ENCODE measurements around the gene POLR2F. TPM values are rescaled to one million over a fixed set of nuclear protein-coding genes. Genes with fewer than 3 reads are reported as not detected.

Gene POLR2F
- polyA plus RNA-seq, 1 experiment, result 87.4 TPM

DNA sequence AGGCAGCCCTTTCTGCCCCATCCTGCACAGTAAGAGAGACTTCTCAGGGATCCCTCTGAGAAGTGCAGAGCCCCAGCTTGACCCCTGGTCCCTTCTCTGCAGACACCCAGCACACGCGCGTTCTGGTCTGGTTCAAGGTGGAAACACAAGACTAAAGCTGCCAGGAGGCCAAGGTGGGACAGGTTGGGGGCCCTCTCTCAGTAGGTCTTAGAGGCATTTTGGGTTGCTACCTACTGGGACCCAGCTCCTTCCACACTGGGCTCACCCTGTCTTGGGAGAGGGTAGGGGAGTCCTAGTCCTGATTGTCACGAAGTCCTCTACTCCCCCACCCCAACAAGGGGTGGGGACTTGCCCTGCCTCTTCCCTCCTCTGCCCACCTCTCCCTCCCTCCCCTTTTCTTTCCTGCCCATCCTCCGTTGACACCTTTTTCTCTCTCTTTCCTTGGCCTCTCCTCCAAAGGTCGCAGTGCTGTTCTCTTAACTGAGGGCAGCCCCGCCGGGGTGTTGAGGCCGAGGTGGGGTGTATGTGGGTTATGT, 31.6 kb downstream of the POLR2F start:
- Histone ChIP-seq H3K4me3 (ENCODE audit: low read depth, low read length) (no peak overlapping the region), H3K27me3 (ENCODE audit: control insufficient read depth, insufficient read depth, low read length) (peaks cover 3% of the 10 kb centered on the region), H3K27ac (ENCODE audit: low read depth, low read length) (no peak overlapping the region), H3K9me3 (ENCODE audit: control insufficient read depth, insufficient read depth, low read length) (peaks cover 5% of the 10 kb centered on the region; the same call in 1 of the 2 replicates)
- TF ChIP-seq, protein P1, sequence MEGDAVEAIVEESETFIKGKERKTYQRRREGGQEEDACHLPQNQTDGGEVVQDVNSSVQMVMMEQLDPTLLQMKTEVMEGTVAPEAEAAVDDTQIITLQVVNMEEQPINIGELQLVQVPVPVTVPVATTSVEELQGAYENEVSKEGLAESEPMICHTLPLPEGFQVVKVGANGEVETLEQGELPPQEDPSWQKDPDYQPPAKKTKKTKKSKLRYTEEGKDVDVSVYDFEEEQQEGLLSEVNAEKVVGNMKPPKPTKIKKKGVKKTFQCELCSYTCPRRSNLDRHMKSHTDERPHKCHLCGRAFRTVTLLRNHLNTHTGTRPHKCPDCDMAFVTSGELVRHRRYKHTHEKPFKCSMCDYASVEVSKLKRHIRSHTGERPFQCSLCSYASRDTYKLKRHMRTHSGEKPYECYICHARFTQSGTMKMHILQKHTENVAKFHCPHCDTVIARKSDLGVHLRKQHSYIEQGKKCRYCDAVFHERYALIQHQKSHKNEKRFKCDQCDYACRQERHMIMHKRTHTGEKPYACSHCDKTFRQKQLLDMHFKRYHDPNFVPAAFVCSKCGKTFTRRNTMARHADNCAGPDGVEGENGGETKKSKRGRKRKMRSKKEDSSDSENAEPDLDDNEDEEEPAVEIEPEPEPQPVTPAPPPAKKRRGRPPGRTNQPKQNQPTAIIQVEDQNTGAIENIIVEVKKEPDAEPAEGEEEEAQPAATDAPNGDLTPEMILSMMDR (IDR thresholded peaks at IDR 0.05; ENCODE audit: low read depth, low read length), result no peak
- DNase-seq (ENCODE audit: low read depth, low spot score), result no peak
- ChIA-PET CTCF (interaction anchor here (0.5 kb wide), 1 partner anchor 19 kb away, joined by 3 read pairs; no protein-coding TSS in a partner anchor), POLR2A (interaction anchor here (0.6 kb wide), 1 partner anchor 26 kb away, joined by 6 read pairs; no protein-coding TSS in a partner anchor)

DNA sequence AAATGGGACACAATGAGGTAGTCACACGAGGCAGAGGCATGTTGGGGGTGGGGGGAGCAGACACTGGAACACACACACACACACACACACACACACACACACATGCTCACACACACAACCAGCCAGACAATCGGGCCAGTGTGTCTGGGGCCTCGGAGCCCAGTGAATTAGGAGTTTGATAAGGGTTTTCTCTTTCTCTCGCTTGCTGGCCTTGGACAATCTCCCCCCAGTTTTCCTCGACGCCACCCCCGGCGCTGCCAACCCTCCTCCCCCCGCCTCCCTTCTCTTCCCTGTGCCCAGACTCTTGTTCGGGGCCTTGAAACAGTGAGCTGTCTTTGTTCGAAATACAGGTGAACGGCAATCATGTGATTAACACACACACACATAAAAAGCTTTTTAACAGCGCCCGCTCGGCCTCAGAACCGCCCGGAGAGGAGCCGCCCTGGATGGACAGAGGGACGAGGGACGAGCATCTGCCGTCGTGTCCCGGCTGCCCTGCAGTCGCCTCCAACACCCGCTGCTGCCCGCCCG, 32.3 kb downstream of the POLR2F start:
- Histone ChIP-seq H3K4me3 (ENCODE audit: low read depth, low read length) (no peak overlapping the region), H3K9me3 (ENCODE audit: control insufficient read depth, insufficient read depth, low read length) (peaks cover 5% of the 10 kb centered on the region; the same call in 1 of the 2 replicates), H3K27ac (ENCODE audit: low read depth, low read length) (no peak overlapping the region), H3K27me3 (ENCODE audit: control insufficient read depth, insufficient read depth, low read length) (peaks cover 4% of the 10 kb centered on the region)
- no peak for DNase-seq (ENCODE audit: low read depth, low spot score)
- TF ChIP-seq, protein P1 (IDR thresholded peaks at IDR 0.05; ENCODE audit: low read depth, low read length), result no peak
- POLR2A ChIA-PET, result interaction anchor here (0.7 kb wide), 1 partner anchor 66 kb away, joined by 4 read pairs; no protein-coding TSS in a partner anchor
- CTCF ChIA-PET, result interaction anchor here (0.5 kb wide), 1 partner anchor 18 kb away, joined by 3 read pairs; no protein-coding TSS in a partner anchor

DNA sequence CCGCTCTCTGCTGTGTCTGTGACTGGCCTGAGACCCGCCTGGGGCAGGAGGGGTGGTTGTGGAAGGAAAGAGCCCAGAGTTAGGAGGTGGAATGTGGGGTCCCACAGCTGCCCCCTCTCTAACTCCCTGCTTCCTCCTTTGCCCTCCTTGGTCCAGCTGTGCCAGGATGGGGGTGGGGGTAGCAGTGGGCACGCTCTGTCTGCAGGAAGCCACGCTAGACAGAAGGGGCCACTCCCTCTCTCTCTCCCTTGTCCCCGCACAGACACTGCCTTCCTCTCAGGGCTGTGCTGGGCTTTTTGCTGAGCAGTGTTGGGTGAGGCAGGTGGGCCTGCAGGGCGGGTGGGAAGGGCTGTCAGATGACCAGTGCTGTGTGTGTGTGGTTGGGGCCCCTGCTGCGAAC, 32.9 kb downstream of the POLR2F start:
- Histone ChIP-seq H3K9me3 (ENCODE audit: control insufficient read depth, insufficient read depth, low read length) (peaks cover 5% of the 10 kb centered on the region; the same call in 1 of the 2 replicates), H3K27me3 (ENCODE audit: control insufficient read depth, insufficient read depth, low read length) (peaks cover 4% of the 10 kb centered on the region), H3K27ac (ENCODE audit: low read depth, low read length) (no peak overlapping the region), H3K4me3 (ENCODE audit: low read depth, low read length) (no peak overlapping the region)
- POLR2A ChIA-PET, result interaction anchor here (0.7 kb wide), 1 partner anchor 66 kb away, joined by 4 read pairs; no protein-coding TSS in a partner anchor
- CTCF ChIA-PET, result no interaction called here
- TF ChIP-seq, protein P1 (IDR thresholded peaks at IDR 0.05; ENCODE audit: low read depth, low read length), result no peak
- DNase-seq (ENCODE audit: low read depth, low spot score), result no peak

DNA sequence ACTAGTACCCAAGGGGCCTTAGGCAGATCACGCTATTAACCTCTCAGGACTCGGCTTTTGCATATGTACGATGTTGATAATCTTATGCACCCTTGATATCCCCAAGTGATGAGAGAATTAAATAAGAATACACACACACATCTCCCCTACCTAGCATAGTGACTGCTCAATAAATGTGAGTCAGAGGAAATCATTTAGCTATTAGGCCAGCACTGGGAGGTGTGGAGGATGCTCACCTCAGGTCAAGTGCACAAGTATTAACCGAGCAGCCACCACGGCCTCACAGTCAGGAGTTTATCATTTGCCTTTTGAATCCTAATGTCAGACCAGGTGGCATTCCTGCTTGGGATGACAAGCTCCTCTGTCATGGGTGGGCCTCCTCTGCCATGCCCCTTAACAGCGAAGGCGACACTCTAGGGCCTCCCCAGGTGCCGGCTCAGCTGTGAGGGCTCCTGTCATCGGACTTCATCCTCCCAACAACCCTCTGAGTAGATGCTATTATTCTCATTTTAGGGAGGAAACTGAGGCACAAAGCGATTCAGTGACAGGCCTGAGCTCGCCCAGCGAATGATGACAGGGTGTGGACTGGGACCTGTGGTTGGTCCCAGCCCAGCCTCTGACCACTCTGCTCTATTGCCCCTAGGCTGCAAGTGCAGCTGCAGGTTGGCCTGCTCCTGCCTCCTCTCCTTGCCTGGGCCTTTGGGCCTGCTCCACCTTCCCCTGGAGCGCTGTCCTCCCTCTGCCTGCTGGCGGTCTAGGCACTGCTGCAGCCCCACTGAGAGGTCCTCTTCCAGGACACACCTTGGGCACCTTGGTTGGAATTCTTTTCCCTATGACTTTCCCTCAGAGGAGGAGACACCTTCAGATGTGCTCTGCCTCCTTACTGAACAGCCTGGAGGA, 35.9 kb downstream of the POLR2F start:
- no peaks in the 10 kb centered on the region for H3K9me3 ChIP-seq (ENCODE audit: control insufficient read depth, insufficient read depth, low read length)

More for the DNA sequence above, 35.9 kb downstream of the POLR2F start:
- TF ChIP-seq, protein P1 (IDR thresholded peaks at IDR 0.05; ENCODE audit: low read depth, low read length), result no peak
- no peak overlapping the region for H3K4me3 ChIP-seq (ENCODE audit: low read depth, low read length)
- H3K27me3 ChIP-seq (ENCODE audit: control insufficient read depth, insufficient read depth, low read length), result peaks cover 2% of the 10 kb centered on the region
- ChIA-PET CTCF (no interaction called here), POLR2A (interaction anchor here (0.5 to 0.6 kb wide), 2 partner anchors 25 to 52 kb away, joined by 3 to 10 read pairs; no protein-coding TSS in a partner anchor)
- no peak for DNase-seq (ENCODE audit: low read depth, low spot score)
- H3K27ac ChIP-seq (ENCODE audit: low read depth, low read length), result no peak overlapping the region
